GM19463 (cell line): ENCODE data around the gene SMARCA4.

ENCODE experiments used
- ATAC-seq: cut with Tn5 transposase; IDR thresholded peaks from one replicate; pipeline ENCODE4 v1.9.1; 2021; ENCODE audit warnings: mild to moderate bottlenecking, moderate library complexity; ENCODE audit not compliant: unreplicated experiment

Gene SMARCA4

GRCh38 chr19:10960314-10961072, at the start of gene SMARCA4:
TSS of gene SMARCA4 (plus strand) at chr19:10961030. CDS start at chr19:10984152, 23,122 bp downstream.
- ATAC-seq, result peak; percentile 71

- no peak for ATAC-seq
Observed at GRCh38 chr19:10911579-10912363, 49.1 kb upstream of the SMARCA4 start.

- ATAC-seq, result no peak
Observed at GRCh38 chr19:10912619-10913018, 48.2 kb upstream of the SMARCA4 start.

GRCh38 chr19:10913716-10914340, 47.0 kb upstream of the SMARCA4 start:
- ATAC-seq, result no peak

GRCh38 chr19:10915130-10916091, 45.4 kb upstream of the SMARCA4 start:
- no peak for ATAC-seq

GRCh38 chr19:10916602-10917001, 44.2 kb upstream of the SMARCA4 start:
- ATAC-seq, result no peak

GRCh38 chr19:10918359-10918758, 42.5 kb upstream of the SMARCA4 start:
- no peak for ATAC-seq

- ATAC-seq, result no peak
Observed at GRCh38 chr19:10919352-10920287, 41.2 kb upstream of the SMARCA4 start.

GRCh38 chr19:10920288-10920655, 40.6 kb upstream of the SMARCA4 start:
- no peak for ATAC-seq

- no peak for ATAC-seq
Observed at GRCh38 chr19:10920781-10921180, 40.0 kb upstream of the SMARCA4 start.

GRCh38 chr19:10921199-10921909, 39.5 kb upstream of the SMARCA4 start:
- no peak for ATAC-seq

GRCh38 chr19:10921910-10922637, 38.8 kb upstream of the SMARCA4 start:
- ATAC-seq, result no peak

- no peak for ATAC-seq
Observed at GRCh38 chr19:10922638-10923014, 38.2 kb upstream of the SMARCA4 start.

GRCh38 chr19:10923260-10924112, 37.3 kb upstream of the SMARCA4 start:
- no peak for ATAC-seq

GRCh38 chr19:10924597-10924996, 36.2 kb upstream of the SMARCA4 start:
- ATAC-seq, result no peak

- ATAC-seq, result no peak
Observed at GRCh38 chr19:10927730-10928562, 32.9 kb upstream of the SMARCA4 start.
